ENCODE data around the gene UBXN1. TPM values are rescaled to one million over a fixed set of nuclear protein-coding genes. Genes with fewer than 3 reads are reported as not detected.

UBXN1 gene
- polyA plus RNA-seq, 1 donor (not counting 4 experiments of a cell fraction or from before 2014, with no cell fraction given) = 58.5 TPM

DNA sequence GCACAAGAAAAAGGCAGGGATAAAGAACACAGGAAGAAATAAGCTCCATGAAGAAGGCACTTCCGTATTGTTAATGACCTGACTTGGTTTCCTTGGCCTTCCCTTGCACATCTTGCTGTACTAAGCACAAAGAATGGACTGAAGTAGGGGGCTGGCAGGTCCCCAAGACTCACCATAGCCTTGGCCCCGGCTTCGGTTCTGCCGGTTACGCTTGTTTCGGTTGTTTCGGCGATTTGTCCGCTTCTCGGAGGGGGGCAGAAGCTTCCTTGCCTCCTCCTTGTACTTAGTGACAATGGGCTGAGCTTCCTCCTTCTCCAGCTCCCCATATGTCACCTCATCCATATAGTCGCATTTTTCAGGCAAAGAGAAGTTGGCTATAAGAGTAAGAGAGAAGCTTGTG, 37.9 kb upstream of the UBXN1 start:
- H3K36me3 ChIP-seq (ENCODE audit: control insufficient read depth in 2 of 2, extremely low read depth in 1 of 2, insufficient read depth in 2 of 2, low read length in 2 of 2) = peaks cover 42 to 44% of the 10 kb centered on the region in 2 experiments
- peaks cover 35% of the 10 kb centered on the region for H3K79me2 ChIP-seq (ENCODE audit: control insufficient read depth, insufficient read depth, low read length)
- H3K27me3 ChIP-seq (ENCODE audit: control insufficient read depth, extremely low read depth, insufficient read depth, low read length) = no peaks in the 10 kb centered on the region
- no peaks in the 10 kb centered on the region for H3K4me1 ChIP-seq (ENCODE audit: control insufficient read depth, extremely low read depth, insufficient read depth, low read length)
- no peaks in the 10 kb centered on the region for H3K9me1 ChIP-seq (ENCODE audit: control insufficient read depth, extremely low read depth, insufficient read depth, low read length)
- H3K9ac ChIP-seq (ENCODE audit: control insufficient read depth, extremely low read depth, insufficient read depth, low read length) = no peak overlapping the region
- H3K9me3 ChIP-seq (ENCODE audit: control insufficient read depth, low read depth, low read length) = no peaks in the 10 kb centered on the region
- no peak for DNase-seq (ENCODE audit: low read depth, low spot score)
- no peak for TF ChIP-seq EZH2 (IDR thresholded peaks at IDR 0.05; ENCODE audit: low read length)
- TF ChIP-seq, protein P1, sequence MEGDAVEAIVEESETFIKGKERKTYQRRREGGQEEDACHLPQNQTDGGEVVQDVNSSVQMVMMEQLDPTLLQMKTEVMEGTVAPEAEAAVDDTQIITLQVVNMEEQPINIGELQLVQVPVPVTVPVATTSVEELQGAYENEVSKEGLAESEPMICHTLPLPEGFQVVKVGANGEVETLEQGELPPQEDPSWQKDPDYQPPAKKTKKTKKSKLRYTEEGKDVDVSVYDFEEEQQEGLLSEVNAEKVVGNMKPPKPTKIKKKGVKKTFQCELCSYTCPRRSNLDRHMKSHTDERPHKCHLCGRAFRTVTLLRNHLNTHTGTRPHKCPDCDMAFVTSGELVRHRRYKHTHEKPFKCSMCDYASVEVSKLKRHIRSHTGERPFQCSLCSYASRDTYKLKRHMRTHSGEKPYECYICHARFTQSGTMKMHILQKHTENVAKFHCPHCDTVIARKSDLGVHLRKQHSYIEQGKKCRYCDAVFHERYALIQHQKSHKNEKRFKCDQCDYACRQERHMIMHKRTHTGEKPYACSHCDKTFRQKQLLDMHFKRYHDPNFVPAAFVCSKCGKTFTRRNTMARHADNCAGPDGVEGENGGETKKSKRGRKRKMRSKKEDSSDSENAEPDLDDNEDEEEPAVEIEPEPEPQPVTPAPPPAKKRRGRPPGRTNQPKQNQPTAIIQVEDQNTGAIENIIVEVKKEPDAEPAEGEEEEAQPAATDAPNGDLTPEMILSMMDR (optimal IDR thresholded peaks at IDR 0.05 in 1 of 3, IDR thresholded peaks at IDR 0.05 in 1 of 3, conservative IDR thresholded peaks at IDR 0.05 in 1 of 3; ENCODE audit: extremely low read depth in 1 of 3, insufficient read depth in 2 of 3, low read length in 3 of 3) = no peak
- H3K4me2 ChIP-seq (ENCODE audit: control insufficient read depth, extremely low read depth, insufficient read depth, low read depth, low read length) = no peak overlapping the region
- dilution Hi-C loops (cut with MboI; ENCODE audit: extremely low pct_ligation_motif_present, low sequenced_read_pairs) = no loop called here
- no peak overlapping the region for H2AFZ ChIP-seq (ENCODE audit: control insufficient read depth, low read length)
- no peak overlapping the region for H3K4me3 ChIP-seq (ENCODE audit: control insufficient read depth in 2 of 3, extremely low read depth in 1 of 3, insufficient read depth in 2 of 3, low read depth in 1 of 3, low read length in 3 of 3)
- no peak overlapping the region for H3K27ac ChIP-seq (ENCODE audit: control insufficient read depth, insufficient read depth, low read length)
- FAIRE-seq = no peak
- H4K20me1 ChIP-seq (ENCODE audit: control insufficient read depth, extremely low read depth, insufficient read depth, low read length) = no peaks in the 10 kb centered on the region

DNA sequence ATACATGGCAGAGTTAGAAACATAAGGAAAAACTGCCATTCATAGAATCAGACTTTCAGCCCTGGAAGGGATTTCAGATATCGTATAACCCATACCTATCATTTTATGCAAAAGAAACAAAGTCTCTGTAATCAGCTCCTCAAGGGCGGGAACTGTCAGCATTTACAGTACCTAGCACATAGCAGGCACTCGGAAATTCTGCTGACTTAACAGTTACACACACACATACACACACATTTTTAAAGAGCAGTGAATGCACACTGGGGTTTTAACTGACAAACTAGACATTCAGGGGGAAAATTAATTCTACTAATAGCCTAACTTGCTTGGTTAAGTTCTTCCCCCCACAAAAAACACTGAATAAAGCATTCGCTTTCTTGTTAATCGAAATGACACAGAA, 37.3 kb upstream of the UBXN1 start:
- TF ChIP-seq EZH2 (IDR thresholded peaks at IDR 0.05; ENCODE audit: low read length) = no peak
- TF ChIP-seq, protein P1 (optimal IDR thresholded peaks at IDR 0.05 in 1 of 3, IDR thresholded peaks at IDR 0.05 in 1 of 3, conservative IDR thresholded peaks at IDR 0.05 in 1 of 3; ENCODE audit: extremely low read depth in 1 of 3, insufficient read depth in 2 of 3, low read length in 3 of 3) = no peak
- no peak overlapping the region for H3K4me3 ChIP-seq (ENCODE audit: control insufficient read depth in 2 of 3, extremely low read depth in 1 of 3, insufficient read depth in 2 of 3, low read depth in 1 of 3, low read length in 3 of 3)
- H3K9me1 ChIP-seq (ENCODE audit: control insufficient read depth, extremely low read depth, insufficient read depth, low read length) = no peaks in the 10 kb centered on the region
- no peak overlapping the region for H3K9ac ChIP-seq (ENCODE audit: control insufficient read depth, extremely low read depth, insufficient read depth, low read length)
- no peaks in the 10 kb centered on the region for H3K27me3 ChIP-seq (ENCODE audit: control insufficient read depth, extremely low read depth, insufficient read depth, low read length)
- no peak overlapping the region for H3K27ac ChIP-seq (ENCODE audit: control insufficient read depth, insufficient read depth, low read length)
- no peak overlapping the region for H2AFZ ChIP-seq (ENCODE audit: control insufficient read depth, low read length)
- H3K79me2 ChIP-seq (ENCODE audit: control insufficient read depth, insufficient read depth, low read length) = peaks cover 29% of the 10 kb centered on the region
- H3K4me1 ChIP-seq (ENCODE audit: control insufficient read depth, extremely low read depth, insufficient read depth, low read length) = no peaks in the 10 kb centered on the region
- H4K20me1 ChIP-seq (ENCODE audit: control insufficient read depth, extremely low read depth, insufficient read depth, low read length) = no peaks in the 10 kb centered on the region
- H3K9me3 ChIP-seq (ENCODE audit: control insufficient read depth, low read depth, low read length) = no peaks in the 10 kb centered on the region
- dilution Hi-C loops (cut with MboI; ENCODE audit: extremely low pct_ligation_motif_present, low sequenced_read_pairs) = no loop called here
- DNase-seq (ENCODE audit: low read depth, low spot score) (no peak), FAIRE-seq (no peak)
- peaks cover 37 to 39% of the 10 kb centered on the region in 2 experiments for H3K36me3 ChIP-seq (ENCODE audit: control insufficient read depth in 2 of 2, extremely low read depth in 1 of 2, insufficient read depth in 2 of 2, low read length in 2 of 2)
- no peak overlapping the region for H3K4me2 ChIP-seq (ENCODE audit: control insufficient read depth, extremely low read depth, insufficient read depth, low read depth, low read length)

All from keratinocyte (primary cell).